Ecto neural progenitor cell (in vitro differentiated cells): Measurements from ENCODE around the gene ALDH7A1.
"Not testable (repeated sequence)": the region's sequence is repeated elsewhere in the genome, so short reads cannot be mapped to it uniquely, and the experiment has no call there.

Experiments used
- DNase-seq: peaks from one replicate; pipeline ENCODE4 v3.0.0-alpha.2; 2018; ENCODE audit warnings: low spot score

The ALDH7A1 gene

DNA sequence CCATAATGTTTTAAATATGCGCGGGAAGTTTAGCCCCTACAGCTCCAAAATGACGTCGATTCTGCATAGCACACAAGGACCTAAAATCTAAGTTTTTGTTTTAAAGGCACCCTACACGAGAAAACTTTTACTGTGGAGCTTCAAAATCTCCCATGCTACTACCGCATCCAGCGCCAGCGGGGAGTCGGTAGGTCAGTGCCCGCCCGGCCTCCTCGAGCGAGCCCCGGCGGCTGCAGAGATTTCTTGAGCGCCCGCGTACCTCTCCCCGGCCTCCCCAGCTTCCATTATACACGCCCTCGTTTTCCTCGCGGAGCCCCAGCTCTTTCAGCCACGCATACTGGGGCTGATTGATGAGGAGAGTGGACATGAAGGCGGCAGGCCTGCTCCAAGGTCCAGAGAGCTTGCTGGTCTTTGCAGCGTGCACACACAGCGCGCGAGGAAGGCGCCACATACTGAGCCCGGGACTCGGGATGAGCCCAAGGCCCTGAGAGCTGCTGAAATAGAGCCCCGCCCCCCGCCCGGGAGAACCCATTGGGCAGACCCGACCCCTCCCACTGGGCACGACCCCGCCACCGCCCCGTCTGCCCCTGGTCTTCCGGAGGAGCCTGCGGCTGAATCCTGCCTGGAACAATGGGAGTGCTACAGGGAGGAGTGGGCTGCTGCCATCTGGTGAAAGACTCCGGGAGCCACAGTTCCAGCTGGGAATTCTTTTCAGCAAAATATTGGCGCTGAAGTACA lies at the start of gene ALDH7A1:
TSS of gene ALDH7A1 (minus strand) at position 472 of the 738 bp plus-strand sequence. CDS start at position 451, 21 bp downstream.
- peak; percentile 98 for DNase-seq

DNA sequence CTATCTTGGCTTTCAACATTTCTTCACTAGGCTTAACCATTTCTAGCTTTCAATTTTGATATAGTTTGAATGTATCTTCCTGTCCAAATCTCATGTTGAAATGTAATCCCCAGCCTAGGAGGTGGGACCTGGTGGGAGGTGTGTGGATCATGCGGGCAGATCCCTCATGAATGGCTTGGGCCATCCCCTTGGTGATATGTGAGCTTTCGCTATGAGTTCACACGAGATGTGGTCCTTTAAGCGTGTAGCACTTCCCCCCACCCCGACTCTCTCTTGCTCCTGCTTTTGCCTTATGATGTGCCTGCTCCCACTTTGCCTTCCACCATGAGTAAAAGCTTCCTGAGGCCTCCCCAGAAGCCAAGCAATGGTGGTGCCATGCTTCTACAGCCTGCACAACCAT lies 46.4 kb upstream of the ALDH7A1 start:
- no peak for DNase-seq

GRCh38 chr5:126640866-126641265 lies 45.8 kb upstream of the ALDH7A1 start:
- DNase-seq: no peak

- no peak for DNase-seq
Measured at GRCh38 chr5:126636956-126637355, 41.9 kb upstream of the ALDH7A1 start.

GRCh38 chr5:126635585-126635984 lies 40.6 kb upstream of the ALDH7A1 start:
- DNase-seq: no peak

DNA sequence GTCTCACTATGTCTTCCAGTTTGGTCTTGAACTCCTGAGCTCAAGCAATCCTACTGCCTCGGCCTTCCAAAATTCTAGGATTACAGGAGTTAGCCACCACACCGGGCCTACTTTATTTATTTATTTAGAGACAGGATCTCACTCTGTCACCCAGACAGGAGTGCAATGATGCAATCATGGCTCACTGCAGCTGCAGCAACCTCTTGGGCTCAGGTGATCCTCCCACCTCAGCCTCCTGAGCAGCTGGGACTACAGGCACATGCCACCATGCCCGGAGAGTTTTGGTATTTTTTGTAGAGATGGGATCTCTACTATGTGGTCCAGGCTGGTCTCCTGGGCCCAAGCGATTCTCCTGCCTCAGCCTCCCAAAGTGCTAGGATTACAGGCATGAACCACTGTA lies 38.5 kb upstream of the ALDH7A1 start:
- no peak for DNase-seq

DNA sequence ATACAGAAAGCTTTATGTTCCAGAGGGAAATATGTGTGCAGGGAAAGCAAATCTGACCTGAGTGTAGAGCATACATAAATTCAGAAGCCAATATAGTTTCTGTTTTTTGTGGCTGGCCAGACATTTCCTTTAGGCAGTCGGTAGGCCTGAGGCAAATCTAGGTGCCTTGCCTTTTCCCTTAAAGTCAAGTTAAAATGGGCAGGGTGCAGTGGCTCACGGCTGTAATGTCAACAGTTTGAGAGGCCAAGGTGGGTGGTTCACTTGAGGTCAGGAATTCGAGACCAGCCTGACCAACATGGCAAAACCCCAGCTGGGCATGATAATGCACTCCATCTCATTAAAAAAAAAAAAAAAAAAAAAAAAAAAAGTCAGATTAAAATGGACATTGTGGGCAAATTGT lies 36.9 kb upstream of the ALDH7A1 start:
- no peak for DNase-seq

DNA sequence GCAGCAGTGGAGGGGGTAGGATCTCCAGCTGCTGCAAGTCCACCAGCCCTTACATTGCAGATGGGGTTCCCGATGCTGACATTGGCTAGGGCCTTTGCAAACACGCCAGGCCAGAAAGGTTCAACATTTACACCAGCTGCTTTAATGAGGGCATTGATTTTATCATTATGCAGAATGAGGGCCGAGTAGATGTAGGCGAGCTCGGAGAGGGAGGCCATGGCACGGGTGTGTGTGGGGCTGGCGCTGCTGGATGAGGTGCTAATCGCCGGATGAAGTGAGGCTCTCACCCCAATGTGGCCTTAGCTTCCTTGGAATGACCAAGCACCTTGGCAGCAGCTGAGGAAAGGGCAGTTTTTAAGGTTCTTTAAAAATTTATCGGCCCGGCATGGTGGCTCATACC lies 33.1 kb upstream of the ALDH7A1 start:
- DNase-seq: no peak

DNA sequence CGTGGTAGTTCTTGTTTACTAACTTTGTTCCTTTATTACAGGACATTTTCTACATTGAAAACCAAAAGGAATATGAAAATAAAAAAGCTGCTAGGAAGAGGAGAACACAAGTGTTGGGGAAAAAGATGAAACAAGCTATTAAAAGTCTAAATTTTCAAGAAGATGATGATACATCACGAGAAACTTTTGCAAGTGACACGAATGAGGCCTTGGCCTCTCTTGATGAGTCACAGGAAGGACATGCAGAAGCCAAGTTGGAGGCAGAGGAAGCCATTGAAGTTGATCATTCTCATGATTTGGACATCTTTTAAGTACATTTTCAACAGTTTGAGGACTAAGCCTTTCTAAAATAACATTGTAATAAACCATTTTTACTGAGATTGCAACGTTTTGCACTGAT lies 29.5 kb upstream of the ALDH7A1 start:
- DNase-seq: no peak

GRCh38 chr5:126619781-126620180 lies 24.8 kb upstream of the ALDH7A1 start:
- DNase-seq: no peak

DNA sequence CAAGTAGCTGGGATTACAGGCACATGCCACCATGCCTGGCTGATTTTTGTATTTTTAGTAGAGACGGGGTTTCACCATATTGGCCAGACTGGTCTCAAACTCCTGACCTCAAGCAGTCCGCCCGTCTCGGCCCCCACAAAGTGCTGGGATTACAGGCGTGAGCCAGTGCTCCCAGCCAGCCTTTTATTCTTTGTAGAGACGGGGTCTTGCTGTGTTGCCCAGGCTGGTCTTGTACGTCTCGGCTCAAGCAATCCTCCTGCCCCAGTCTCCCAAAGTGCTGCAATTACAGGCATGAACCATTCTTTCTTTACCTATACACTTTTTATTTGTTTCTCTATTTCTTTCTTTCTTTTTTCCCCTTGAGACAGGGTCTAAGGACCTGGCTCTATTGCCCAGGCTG lies 22.6 kb upstream of the ALDH7A1 start:
- DNase-seq: not testable (repeated sequence)

GRCh38 chr5:126615286-126615685 lies 20.3 kb upstream of the ALDH7A1 start:
- DNase-seq: no peak

GRCh38 chr5:126613941-126614592 lies 19.0 kb upstream of the ALDH7A1 start:
- no peak for DNase-seq

GRCh38 chr5:126610616-126611015 lies 15.6 kb upstream of the ALDH7A1 start:
- no peak for DNase-seq

DNA sequence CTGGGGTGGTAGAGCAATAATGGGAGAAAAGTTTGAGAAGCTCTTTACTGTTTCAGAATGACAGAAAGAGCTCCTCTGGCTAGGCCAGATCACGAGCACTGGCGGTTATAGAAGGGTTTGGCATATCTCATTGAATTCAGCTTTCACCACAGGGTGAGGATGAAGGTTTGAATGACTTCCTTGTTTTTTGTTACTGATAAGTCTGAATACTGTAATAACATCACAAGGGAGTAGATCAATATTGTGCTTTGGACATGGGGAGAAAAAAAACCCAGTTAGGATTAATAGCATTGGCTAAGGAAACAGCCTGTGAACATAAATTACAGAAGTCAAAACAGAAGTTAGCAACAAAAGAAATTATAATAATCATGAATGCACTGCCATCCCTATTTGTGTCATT lies 15.1 kb upstream of the ALDH7A1 start:
- DNase-seq: no peak

DNA sequence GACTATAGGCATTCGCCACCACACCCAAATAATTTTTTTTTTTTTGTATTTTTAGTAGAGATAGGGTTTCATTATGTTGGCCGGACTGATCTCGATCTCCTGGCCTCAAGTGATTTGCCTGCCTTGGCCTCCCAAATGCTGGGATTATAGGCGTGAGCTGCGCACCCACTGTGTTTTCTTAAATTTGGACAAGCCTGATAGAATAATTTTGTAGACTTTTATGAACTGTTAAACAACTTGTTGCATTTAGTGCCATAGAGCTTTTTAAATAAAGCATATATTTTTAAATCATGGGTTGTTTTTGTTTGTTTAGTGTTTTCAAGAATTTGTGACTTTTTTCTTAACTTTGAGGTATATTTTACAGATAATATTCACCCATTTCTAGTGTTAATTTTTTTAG lies 10.5 kb upstream of the ALDH7A1 start:
- DNase-seq: no peak

- no peak for DNase-seq
Measured at GRCh38 chr5:126603402-126603991, 8.5 kb upstream of the ALDH7A1 start.

DNA sequence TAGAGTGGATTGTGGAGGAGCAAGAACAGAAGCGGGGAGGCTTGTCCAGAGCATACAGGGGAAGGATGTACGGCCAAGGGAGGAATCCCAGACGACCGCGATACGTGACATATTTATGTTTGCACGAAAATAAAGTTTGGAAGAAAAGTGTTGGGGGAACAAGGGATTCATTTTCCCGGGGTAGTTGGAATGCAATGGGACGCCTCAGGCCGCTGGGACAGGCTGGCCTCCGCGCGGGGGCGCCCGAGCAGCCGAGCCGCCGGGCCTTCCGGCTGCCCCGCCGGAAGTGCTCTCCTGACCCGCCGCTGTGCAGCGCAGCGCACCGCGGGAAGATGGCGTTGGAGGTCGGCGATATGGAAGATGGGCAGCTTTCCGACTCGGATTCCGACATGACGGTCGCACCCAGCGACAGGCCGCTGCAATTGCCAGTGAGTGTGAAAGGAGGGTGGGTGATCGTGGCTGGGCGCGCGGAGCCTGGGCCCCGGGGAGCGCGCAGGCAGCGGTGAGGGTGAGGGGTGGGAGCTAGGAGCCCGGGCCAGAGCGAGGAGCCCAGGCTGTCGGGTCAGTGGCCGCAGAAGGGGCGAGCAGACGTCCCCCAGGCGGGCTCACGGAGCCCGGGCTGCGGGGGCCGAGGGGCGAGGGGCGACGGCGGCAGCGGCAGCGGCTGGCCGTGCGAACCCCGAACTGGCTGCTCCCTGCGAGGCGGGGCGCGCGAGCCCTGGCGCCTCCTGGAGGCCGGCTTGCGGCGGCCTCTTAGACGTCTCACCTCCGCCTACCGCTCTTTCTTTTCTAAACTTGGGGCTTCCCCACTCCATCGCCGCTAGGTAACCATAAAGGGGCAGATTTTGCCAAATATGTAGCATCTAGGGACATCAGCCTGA lies 5.9 kb upstream of the ALDH7A1 start, which contains the start of gene PHAX:
TSS of gene PHAX (plus strand) at position 317 of the 881 bp plus-strand sequence. CDS start at position 333, 16 bp downstream.
- DNase-seq: peak; percentile 89

DNA sequence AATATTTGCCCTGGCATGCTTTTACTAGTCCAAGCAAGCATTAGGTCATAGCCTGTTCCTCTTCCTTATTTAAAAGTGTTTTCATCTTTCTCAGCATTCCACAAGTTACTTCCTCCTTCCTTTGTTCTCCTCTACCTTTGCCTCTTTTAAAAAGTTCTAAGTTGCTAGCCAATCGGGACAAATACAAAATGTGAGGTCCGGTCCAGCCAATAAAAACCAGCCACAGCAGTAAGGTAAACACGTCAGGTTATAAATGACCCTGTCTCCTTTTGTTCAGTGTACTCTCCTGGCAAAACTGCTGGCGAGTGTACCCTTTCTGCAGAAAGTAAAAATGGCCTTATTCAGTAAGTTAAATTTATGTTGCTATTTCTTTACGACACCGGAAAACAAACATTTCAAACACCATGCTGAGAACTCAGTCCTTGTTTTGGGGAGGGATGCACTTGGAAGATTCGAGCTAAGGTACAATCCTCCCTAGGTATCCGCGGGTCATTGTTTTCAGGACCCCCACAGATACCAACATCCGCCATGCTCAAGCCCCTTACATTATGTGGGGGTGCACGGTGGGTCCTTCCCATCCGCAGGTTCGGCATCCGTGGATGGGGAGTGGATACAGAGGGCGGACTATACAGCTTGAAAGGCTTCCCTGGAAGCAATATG lies 5.1 kb upstream of the ALDH7A1 start:
- DNase-seq: not testable (repeated sequence)

DNA sequence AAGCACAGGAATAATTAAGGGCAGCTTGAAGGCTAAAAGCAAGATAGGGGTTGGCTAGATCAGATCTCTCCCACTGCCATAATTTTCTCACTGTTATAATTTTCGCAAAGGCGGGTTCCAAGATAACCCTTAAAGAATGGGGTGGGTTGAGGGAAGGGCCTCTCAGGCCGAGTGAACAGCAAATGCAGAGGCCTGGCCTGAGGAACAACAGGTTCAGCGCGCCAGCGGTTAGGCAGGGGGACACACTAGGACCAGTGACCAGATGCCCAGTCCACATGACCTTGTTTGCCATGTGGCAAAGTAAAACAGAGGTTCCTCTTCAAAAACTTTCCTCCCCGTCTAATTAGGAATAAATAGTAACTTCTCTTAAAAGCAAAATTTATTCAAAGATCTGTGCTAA lies 4.5 kb upstream of the ALDH7A1 start:
- no peak for DNase-seq

DNA sequence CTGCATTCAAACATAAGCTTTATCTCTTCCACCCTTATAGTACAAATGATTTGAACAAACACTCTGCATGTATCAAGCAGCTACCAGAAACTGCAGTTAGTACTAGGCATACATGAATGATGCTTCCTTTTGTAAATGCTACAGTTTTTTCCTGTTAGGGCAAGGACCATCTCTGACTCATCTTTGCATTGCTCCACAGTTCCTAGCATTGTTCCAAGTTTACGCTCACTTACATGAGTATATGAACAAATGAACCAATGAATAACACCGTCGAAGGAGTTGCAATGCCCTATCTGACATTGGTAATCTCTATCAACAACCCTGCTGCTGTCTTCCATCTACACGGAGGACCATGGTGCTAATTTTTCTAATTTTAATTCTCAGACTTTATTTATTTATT lies 2.1 kb upstream of the ALDH7A1 start:
- no peak for DNase-seq
